Activated naive CD8-positive, alpha-beta T cell treated with anti-CD3 and anti-CD28 coated beads, Interleukin-2, amount 10 ng/mL, durations not matched to agents 7 days and 5 days (primary cell): ENCODE results near the gene APC2. TPM values are rescaled to one million over a fixed set of nuclear protein-coding genes. Genes with fewer than 3 reads are reported as not detected.
"Not testable (repeated sequence)": the region's sequence is repeated elsewhere in the genome, so short reads cannot be mapped to it uniquely, and the experiment has no call there.

ENCODE experiments used
- ATAC-seq: fragments of 150-1000 bp; cut with Tn5 transposase; one replicate; pipeline ENCODE4 v1.10.0; 2021; ENCODE audit warnings: low read depth, moderate library complexity
- POLR2A ChIA-PET: fragments of 350-600 bp; sonication (Branson Sonifier 250); formaldehyde crosslinking; loops from one replicate; lab custom pipeline; 2021; ENCODE audit warnings: antibody characterized with exemption; lab: Charles Lee
- DNase-seq: peaks from one replicate; pipeline ENCODE4 v3.0.0; 2021
- H3K27ac Mint-ChIP-seq: one replicate; pipeline ENCODE4 v1.8.0; 2022; ENCODE audit warnings: mild to moderate bottlenecking, mixed read lengths
- H3K27me3 Mint-ChIP-seq: one replicate; pipeline ENCODE4 v1.8.0; 2022; ENCODE audit warnings: mild to moderate bottlenecking, moderate library complexity, mixed read lengths
- H3K36me3 Mint-ChIP-seq: one replicate; pipeline ENCODE4 v1.8.0; 2021; ENCODE audit warnings: mild to moderate bottlenecking, mixed read lengths
- H3K4me1 Mint-ChIP-seq: one replicate; pipeline ENCODE4 v1.8.0; 2021; ENCODE audit warnings: mixed read lengths
- H3K4me3 Mint-ChIP-seq: one replicate; pipeline ENCODE4 v1.8.0; 2022; ENCODE audit warnings: mild to moderate bottlenecking, moderate library complexity, mixed read lengths
- H3K9me3 Mint-ChIP-seq: one replicate; pipeline ENCODE4 v1.8.0; 2021; ENCODE audit warnings: mixed read lengths
- total RNA-seq, 2 experiments: library from RNA; stranded (reverse); gene quantifications; one replicate each; pipeline ENCODE4 v1.2.3, GENCODE V29; 2021

APC2 gene
- total RNA-seq, 2 experiments from 2014 or later, result 0.06 to 0.11 TPM

DNA sequence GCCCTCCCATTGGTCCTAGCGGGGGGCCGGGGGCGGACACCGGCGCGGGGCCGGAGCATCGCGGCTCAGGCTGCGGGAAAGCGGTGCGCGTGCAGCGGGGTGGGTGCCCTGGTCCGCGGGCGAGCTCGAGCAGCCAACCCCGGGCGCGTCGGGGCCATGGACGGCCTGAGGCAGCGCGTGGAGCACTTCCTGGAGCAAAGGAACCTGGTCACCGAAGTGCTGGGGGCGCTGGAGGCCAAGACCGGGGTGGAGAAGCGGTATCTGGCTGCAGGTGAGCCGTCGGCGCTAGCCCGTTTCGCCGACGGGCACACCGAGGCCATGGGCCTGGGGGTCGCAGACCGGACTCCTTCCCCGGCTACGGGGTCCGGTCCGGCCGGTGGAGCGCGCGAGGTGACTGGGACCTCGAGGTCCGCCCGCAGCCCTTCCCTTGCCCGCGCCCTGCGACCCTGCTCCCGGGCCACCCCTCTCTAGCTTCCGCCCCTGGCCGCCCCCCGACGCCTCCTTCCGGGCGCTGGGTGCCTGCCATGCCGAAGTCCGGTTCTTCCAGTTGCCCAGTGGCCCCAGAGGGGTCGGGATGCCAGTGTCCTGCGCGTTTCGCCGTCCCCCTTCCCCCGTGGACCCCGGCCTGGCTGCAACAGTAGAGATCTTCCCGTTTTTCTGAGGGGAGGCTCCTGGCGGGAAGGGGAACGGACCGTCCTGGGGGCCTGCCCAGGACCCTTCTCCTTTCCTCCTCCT, 41.4 kb downstream of the APC2 start, which contains the start of gene REEP6:
REEP6 (plus strand) TSS at position 68 of the 735 bp plus-strand sequence; CDS start at position 157, 89 bp downstream.
- H3K4me1 Mint-ChIP-seq, result peaks cover 11% of the 10 kb centered on the region
- no peak for ATAC-seq
- H3K36me3 Mint-ChIP-seq, result no peaks in the 10 kb centered on the region
- peak within 1 kb of the TSS; percentile 67 for H3K27ac Mint-ChIP-seq
- H3K27me3 Mint-ChIP-seq, result peaks cover 14% of the 10 kb centered on the region
- no peaks in the 10 kb centered on the region for H3K9me3 Mint-ChIP-seq
- no peak for DNase-seq
- POLR2A ChIA-PET, result interaction anchor here (0.6 to 1.3 kb wide), 9 partner anchors 13 to 1783 kb away, joined by 3 to 9 read pairs (median 5); partner anchors contain the start of gene CIRBP
- H3K4me3 Mint-ChIP-seq, result peak within 1 kb of the TSS; percentile 77

DNA sequence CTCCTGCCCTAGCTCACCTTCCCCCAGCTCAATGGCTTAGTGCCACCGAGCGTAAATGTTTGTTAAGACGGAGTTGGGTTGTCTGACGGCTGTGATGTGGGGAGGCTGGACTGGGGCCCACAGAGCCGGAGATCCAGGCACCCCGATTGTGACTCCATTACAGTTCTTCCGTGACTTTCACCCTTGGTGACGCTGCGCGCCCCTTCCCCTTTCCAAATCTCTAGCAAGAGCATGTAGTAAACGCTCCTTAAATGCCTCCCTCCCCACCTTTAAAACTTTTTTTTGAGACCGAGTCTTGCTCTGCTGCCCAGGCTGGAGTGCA, 41.9 kb downstream of the APC2 start:
- H3K27ac Mint-ChIP-seq, result peak overlapping the region; percentile 54
- peaks cover 11% of the 10 kb centered on the region for H3K4me1 Mint-ChIP-seq
- DNase-seq, result no peak
- H3K27me3 Mint-ChIP-seq, result peaks cover 14% of the 10 kb centered on the region
- H3K9me3 Mint-ChIP-seq, result no peaks in the 10 kb centered on the region
- POLR2A ChIA-PET, result interaction anchor here (0.8 to 1.3 kb wide), 3 partner anchors 21 to 24 kb away, joined by 3 to 4 read pairs (median 3); no protein-coding TSS in a partner anchor
- ATAC-seq, result no peak
- H3K4me3 Mint-ChIP-seq, result peak overlapping the region; percentile 68
- H3K36me3 Mint-ChIP-seq, result no peaks in the 10 kb centered on the region

DNA sequence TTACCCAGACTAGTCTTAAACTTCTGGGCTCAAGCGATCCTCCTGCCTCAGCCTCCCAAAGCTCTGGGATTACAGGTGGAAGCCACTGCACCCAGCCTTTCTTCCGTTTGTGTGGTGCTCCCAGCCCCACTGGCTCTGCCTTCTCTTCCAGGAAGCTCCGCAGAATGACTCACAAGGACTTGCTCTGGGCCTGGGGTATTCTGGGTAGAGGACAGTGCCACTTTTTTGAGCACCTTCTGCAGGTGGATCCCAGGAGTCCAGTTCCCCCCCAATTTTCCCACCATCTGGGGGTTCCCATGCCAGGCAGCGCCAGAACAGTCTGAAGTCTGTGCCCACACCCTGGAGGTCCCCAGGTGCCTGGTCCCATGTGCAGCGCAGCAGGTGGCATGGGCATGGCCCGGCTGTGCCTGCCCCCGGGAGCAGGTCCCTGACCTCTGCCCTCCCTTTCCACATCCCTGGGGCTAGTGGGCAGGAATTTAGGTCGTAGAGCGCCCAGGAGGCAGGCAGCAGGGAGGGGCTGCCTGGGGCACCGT, 42.6 kb downstream of the APC2 start:
- peaks cover 14% of the 10 kb centered on the region for H3K27me3 Mint-ChIP-seq
- no peak overlapping the region for H3K27ac Mint-ChIP-seq
- peaks cover 11% of the 10 kb centered on the region for H3K4me1 Mint-ChIP-seq
- H3K36me3 Mint-ChIP-seq, result no peaks in the 10 kb centered on the region
- no peak overlapping the region for H3K4me3 Mint-ChIP-seq
- no peaks in the 10 kb centered on the region for H3K9me3 Mint-ChIP-seq
- DNase-seq (no peak), ATAC-seq (no peak)
- POLR2A ChIA-PET, result no interaction called here

DNA sequence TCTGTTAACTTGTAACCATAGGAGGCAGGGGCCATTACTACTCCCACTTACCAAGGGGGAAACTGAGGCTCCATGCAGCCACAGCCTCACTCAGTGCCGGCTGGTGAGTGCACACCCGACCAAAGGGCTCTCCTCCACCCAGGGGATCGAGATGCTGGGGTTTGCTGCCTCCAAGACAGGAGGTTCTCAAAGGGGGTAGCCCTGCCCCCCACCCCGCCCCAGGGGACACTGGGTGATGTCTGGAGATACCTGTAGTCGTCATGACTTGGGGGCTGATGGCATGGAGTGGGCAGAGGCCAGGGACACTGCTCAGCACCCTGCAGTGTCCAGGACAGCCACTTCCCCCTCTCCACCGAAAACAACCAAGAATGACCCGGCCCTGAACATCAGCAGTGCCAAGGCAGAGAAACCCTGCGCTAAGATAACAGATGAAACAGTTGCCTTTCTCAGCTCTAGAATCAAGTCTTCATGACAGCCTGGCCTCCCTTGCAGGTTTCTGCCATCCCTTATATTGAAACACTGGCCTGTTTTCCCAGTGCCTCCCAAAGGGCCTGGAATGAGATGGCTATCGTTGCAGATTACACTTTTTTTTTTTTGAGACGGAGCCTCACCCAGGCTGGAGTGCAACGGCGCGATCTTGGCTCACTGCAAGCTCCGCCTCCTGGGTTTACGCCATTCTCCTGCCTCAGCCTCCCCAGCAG, 44.3 kb downstream of the APC2 start:
- no peak overlapping the region for H3K4me3 Mint-ChIP-seq
- DNase-seq, result no peak
- POLR2A ChIA-PET, result no interaction called here

DNA sequence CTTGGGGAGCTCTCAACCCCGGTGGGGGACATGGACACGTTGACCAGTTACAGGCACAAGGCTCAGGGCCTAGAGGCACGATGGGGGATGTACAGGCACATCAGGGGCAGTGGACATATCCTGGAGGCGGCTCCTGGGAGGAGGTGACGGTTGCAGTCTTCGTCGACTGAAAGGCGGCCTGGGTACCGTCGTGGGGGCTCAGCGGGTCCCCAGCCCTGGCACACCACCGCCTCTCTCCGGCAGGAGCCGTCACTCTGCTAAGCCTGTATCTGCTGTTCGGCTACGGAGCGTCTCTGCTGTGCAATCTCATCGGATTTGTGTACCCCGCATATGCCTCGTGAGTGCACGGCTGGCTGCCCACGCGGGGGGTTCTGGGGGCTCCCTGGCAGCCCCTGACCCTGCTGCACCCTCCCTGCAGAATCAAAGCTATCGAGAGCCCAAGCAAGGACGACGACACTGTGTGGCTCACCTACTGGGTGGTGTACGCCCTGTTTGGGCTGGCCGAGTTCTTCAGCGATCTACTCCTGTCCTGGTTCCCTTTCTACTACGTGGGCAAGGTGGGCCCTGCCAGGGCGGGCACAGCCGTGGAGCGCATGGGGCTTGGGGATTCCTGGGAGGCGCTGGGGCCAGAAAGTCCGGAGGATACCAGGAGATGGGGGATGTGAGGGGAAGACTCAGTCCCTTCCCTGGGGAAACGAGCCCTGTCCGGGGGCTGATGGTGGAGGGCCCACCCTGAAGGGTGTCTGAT, 45.3 kb downstream of the APC2 start:
- no peaks in the 10 kb centered on the region for H3K9me3 Mint-ChIP-seq
- H3K4me1 Mint-ChIP-seq, result peaks cover 5% of the 10 kb centered on the region
- H3K4me3 Mint-ChIP-seq, result no peak overlapping the region
- peaks cover 14% of the 10 kb centered on the region for H3K27me3 Mint-ChIP-seq
- DNase-seq (no peak), ATAC-seq (no peak)
- POLR2A ChIA-PET, result no interaction called here
- H3K36me3 Mint-ChIP-seq, result no peaks in the 10 kb centered on the region
- no peak overlapping the region for H3K27ac Mint-ChIP-seq

More for the DNA sequence above, 44.3 kb downstream of the APC2 start:
- no peaks in the 10 kb centered on the region for H3K36me3 Mint-ChIP-seq
- H3K27ac Mint-ChIP-seq, result no peak overlapping the region
- no peaks in the 10 kb centered on the region for H3K9me3 Mint-ChIP-seq
- ATAC-seq, result no peak
- H3K4me1 Mint-ChIP-seq, result peaks cover 10% of the 10 kb centered on the region
- H3K27me3 Mint-ChIP-seq, result peaks cover 14% of the 10 kb centered on the region

DNA sequence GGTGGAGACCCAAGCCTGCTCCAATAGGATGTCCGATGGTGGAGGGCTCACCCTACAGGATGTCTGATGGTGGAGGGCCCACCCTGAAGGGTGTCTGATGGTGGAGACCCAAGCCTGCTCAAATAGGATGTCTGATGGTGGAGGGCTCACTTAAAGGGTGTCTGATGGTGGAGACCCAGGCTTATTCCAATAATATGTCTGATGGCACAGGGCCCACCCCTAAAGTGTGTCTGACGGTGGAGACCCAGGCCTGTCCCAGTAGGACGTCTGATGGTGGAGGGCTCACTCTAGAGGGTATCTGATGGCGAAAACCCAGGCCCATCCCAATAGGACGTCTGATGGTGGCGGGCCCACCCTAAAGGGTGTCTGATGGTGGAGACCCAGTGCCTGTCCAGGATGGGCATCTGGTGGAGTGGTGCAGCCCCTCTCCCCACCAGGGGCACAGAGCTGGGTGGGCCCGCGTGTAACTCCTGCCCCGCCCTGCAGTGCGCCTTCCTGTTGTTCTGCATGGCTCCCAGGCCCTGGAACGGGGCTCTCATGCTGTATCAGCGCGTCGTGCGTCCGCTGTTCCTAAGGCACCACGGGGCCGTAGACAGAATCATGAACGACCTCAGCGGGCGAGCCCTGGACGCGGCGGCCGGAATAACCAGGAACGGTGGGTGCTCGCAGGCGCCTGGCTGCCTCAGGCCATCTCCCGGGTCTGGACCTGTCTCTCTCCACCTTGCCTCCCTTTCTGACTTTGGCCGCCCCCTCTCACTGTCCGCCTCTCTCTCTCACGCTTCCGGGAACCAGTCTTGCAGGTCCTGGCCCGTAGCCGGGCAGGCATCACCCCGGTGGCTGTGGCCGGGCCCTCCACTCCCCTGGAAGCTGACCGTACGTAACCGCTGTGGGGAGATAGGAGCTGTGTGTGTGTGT, 46.1 kb downstream of the APC2 start:
- Mint-ChIP-seq H3K27me3 (peaks cover 12% of the 10 kb centered on the region), H3K27ac (no peak overlapping the region), H3K9me3 (no peaks in the 10 kb centered on the region), H3K36me3 (no peaks in the 10 kb centered on the region), H3K4me3 (no peak overlapping the region), H3K4me1 (peaks cover 3% of the 10 kb centered on the region)
- ATAC-seq (no peak), DNase-seq (no peak)
- POLR2A ChIA-PET, result no interaction called here

DNA sequence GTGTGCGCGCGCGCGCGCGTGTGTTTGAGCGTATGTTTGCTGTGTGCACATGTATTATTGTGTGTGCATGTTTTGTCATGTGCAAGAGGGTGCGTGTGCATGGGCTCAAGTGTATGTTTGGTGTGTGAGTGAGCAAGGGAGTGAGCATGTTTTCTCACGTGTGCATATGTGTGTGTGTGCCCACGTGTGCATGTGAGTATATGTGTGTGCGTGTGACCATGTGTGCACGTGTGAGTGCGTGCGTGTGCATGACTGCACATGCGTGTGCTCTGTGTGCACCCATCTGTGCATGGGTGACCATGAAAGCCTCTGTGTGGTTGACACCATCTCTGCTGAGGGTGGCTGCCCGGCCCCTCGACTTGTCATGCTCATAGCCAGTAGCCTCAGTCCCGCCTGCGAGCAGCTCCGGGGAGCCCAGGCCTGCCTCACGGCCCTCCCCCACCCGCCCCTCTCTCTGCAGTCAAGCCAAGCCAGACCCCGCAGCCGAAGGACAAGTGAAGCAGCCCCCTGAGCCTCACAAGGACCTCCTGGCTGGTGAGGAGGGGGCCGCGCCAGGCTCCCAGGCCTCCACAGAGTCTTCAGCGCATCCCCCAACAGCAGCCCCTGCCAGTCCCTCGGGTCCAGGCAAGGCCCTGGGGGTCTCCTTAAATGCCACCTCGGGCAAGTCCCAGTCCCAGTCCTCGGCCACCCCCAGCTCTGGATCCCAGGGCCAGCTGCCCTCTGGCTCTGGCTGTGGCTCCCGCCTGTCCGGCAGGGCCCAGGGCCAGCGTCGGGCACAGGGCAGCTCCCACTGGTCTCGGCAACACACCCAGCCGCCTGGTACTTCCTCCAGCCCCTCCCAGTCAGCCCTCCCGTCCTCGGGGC, 47.0 kb downstream of the APC2 start:
- POLR2A ChIA-PET, result no interaction called here
- no peaks in the 10 kb centered on the region for H3K4me1 Mint-ChIP-seq
- ATAC-seq (no peak), DNase-seq (no peak)
- peaks cover 9% of the 10 kb centered on the region for H3K27me3 Mint-ChIP-seq
- H3K4me3 Mint-ChIP-seq, result no peak overlapping the region
- no peaks in the 10 kb centered on the region for H3K36me3 Mint-ChIP-seq
- no peaks in the 10 kb centered on the region for H3K9me3 Mint-ChIP-seq
- no peak overlapping the region for H3K27ac Mint-ChIP-seq

DNA sequence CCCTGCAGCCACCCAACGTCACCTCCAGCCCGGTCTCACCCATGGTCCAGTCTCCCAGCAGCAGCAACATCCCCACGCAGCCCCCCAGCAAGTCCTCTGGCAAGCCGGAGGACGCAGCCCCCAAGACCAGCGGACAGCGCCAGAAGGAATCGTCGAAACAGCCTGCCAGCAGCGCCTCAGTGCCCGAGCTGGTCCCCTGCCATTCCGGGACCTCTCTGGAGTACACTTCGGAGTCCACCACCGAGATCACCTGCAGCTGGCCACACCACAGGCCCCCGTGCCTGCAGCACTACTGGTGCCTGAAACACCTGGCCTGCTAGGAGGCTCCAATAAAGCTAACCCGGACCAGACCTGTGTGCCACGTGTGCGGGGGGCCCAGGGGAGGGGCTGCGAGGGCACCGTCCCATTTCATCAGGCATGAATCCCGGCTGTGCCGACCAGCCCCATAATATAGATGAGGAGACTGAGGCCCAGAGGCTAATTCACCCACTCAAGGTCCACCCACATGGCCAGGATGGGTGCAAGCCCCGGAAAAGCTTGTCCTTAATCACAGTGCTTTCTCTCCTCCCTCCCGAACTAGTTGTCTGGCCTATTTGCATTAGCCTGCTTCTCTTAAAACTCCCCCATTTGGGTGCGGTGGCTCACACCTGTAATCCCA, 47.8 kb downstream of the APC2 start:
- ATAC-seq (no peak), DNase-seq (no peak)
- Mint-ChIP-seq H3K4me1 (peaks cover 2% of the 10 kb centered on the region), H3K27me3 (peaks cover 6% of the 10 kb centered on the region), H3K27ac (no peak overlapping the region), H3K36me3 (no peaks in the 10 kb centered on the region), H3K4me3 (no peak overlapping the region), H3K9me3 (no peaks in the 10 kb centered on the region)
- POLR2A ChIA-PET, result no interaction called here

DNA sequence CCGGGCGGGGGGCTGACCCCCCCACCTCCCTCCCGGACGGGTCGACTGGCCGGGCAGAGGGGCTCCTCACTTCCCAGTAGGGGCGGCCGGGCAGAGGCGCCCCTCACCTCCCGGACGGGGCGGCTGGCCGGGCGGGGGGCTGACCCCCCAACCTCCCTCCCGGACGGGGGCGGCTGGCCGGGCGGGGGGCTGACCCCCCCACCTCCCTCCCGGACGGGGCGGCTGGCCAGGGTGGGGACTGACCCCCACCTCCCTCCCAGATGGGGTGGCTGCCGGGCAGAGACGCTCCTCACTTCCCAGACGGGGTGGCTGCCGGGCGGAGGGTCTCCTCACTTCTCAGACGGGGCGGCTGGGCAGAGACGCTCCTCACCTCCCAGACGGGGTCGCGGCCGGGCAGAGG, 49.3 kb downstream of the APC2 start:
- peaks cover 12% of the 10 kb centered on the region for H3K27me3 Mint-ChIP-seq
- H3K36me3 Mint-ChIP-seq, H3K9me3 Mint-ChIP-seq, H3K27ac Mint-ChIP-seq, ATAC-seq, POLR2A ChIA-PET, DNase-seq, H3K4me3 Mint-ChIP-seq, H3K4me1 Mint-ChIP-seq: not testable (repeated sequence)

DNA sequence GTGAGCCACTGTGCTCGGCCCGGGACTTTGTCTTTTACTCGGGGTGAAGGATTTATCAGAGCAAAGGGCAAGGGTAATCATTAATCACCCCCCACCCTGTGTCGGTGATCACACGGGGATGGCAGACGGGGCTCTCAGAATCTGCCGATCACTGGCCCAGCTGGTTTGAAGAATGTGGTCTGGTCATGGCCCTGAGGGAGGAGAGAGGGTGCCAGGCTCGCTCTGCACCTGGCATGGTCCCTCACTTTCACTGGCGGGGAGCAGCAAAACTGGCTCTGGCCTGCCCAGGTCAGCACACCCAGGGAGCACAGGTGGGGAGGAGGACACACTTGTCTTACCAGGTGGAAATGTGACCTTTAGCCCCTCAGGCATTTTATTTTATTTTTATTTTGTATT, 51.3 kb downstream of the APC2 start:
- ATAC-seq, result no peak
- POLR2A ChIA-PET, result interaction anchor here (1.2 kb wide), 1 partner anchor 150 kb away, joined by 3 read pairs; no protein-coding TSS in a partner anchor
- H3K9me3 Mint-ChIP-seq, result no peaks in the 10 kb centered on the region
- H3K27me3 Mint-ChIP-seq, result peaks cover 15% of the 10 kb centered on the region
- no peaks in the 10 kb centered on the region for H3K36me3 Mint-ChIP-seq
- H3K4me1 Mint-ChIP-seq, result peaks cover 2% of the 10 kb centered on the region
- DNase-seq, result no peak
- H3K4me3 Mint-ChIP-seq, result no peak overlapping the region
- H3K27ac Mint-ChIP-seq, result no peak overlapping the region

DNA sequence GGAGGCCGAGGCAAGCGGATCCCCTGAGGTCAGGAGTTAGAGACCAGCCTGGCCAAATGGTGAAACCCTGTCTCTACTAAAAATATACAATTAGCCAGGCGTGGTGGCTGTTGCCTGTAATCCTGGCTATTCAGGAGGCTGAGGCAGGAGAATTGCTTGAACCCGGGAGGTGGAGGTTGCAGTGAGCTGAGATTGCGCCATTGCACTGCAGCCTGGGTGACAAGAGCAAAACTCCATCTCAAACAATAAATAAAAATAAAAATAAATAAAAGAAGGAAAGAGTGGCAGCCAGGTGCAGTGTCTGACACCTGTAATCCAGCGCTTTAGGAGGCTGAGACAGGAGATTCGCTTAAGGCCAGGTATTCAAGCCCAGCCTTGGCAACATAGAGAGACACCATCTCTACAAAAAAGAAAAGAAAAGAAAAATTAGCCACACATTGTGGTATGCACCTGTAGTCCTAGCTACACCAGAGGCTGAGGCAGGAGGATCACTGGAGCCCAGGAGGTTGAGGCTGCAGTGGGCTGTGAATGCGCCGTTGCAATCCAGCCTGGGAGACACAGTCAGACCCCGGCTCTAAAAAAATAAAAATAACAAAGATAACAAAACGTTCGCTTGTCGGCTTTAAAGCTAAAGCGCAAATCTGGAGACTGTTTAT, 52.6 kb downstream of the APC2 start:
- POLR2A ChIA-PET, result no interaction called here
- H3K4me3 Mint-ChIP-seq, result no peak overlapping the region
- H3K27me3 Mint-ChIP-seq, result peaks cover 16% of the 10 kb centered on the region
- H3K4me1 Mint-ChIP-seq, result peaks cover 2% of the 10 kb centered on the region
- ATAC-seq (no peak), DNase-seq (no peak)
- no peaks in the 10 kb centered on the region for H3K9me3 Mint-ChIP-seq
- H3K27ac Mint-ChIP-seq, result no peak overlapping the region
- H3K36me3 Mint-ChIP-seq, result no peaks in the 10 kb centered on the region
